ENCODE results near the gene CMC2. TPM values are rescaled to one million over a fixed set of nuclear protein-coding genes. Genes with fewer than 3 reads are reported as not detected.

Gene CMC2
- total RNA-seq, 2 donors from 2014 or later, result 20.5 to 61.7 TPM

DNA sequence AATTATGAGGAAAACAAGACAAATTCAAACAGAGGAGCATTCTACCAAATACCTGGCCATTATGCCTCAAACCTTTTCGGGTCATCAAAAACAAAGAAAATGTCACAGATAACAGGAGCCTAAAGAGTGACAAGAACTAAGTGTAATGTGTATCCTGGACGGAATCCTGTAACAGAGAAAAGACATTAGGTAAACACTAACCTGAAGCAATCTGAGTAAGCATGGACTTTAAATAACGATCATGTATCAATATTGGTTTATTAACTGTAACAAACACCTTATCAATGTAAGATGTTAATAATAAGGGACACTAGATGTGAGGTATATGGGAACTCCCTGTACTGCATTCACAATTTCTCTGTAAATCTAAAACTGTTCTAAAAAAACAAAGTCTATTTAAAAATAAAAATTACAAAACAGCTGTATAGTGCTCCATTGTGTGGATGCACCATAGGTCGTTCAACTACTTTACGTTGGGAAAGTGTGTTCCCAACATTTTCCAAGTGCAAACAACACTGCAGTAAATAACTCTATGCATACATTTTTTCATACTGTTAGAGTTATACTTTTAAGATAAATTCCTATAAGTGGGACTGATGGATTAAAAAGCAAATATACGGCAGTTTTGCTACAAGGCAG is 14.8 kb downstream of the CMC2 start:
- no peak overlapping the region for H3K27ac ChIP-seq
- DNase-seq (ENCODE audit: low spot score) (no peak), ATAC-seq (ENCODE audit: insufficient number of reproducible peaks, low FRiP score, low read depth) (no peak)
- no peaks in the 10 kb centered on the region for H3K4me1 ChIP-seq (ENCODE audit: control insufficient read depth in 1 of 2, low read depth in 2 of 2)
- TF ChIP-seq, protein P1, sequence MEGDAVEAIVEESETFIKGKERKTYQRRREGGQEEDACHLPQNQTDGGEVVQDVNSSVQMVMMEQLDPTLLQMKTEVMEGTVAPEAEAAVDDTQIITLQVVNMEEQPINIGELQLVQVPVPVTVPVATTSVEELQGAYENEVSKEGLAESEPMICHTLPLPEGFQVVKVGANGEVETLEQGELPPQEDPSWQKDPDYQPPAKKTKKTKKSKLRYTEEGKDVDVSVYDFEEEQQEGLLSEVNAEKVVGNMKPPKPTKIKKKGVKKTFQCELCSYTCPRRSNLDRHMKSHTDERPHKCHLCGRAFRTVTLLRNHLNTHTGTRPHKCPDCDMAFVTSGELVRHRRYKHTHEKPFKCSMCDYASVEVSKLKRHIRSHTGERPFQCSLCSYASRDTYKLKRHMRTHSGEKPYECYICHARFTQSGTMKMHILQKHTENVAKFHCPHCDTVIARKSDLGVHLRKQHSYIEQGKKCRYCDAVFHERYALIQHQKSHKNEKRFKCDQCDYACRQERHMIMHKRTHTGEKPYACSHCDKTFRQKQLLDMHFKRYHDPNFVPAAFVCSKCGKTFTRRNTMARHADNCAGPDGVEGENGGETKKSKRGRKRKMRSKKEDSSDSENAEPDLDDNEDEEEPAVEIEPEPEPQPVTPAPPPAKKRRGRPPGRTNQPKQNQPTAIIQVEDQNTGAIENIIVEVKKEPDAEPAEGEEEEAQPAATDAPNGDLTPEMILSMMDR (IDR thresholded peaks at IDR 0.05), result no peak
- H3K9me3 ChIP-seq, result no peaks in the 10 kb centered on the region
- no peaks in the 10 kb centered on the region for H3K36me3 ChIP-seq
- H3K4me3 ChIP-seq, result no peak overlapping the region
- no peaks in the 10 kb centered on the region for H3K27me3 ChIP-seq (replicated peaks; ENCODE audit: insufficient read depth)

DNA sequence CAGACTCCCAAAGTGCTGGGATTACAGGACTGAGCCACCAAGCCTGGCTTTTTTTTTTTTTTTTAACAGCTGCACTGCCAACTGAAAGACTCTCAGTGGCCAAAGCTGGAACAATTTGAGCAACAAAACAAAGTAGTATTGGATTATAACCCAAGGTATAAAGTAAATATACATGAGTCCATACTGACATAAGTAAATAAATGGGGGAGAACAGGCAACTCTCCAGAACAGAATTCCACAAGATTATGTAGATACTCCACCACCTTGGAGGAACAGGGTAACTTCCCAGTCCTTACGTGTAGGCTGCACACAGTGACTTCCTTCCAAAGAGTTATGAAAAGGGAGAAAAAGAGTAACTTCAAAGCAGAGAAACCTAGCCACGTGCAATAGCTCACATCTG is 15.7 kb downstream of the CMC2 start:
- Histone ChIP-seq H3K9me3 (no peaks in the 10 kb centered on the region), H3K27ac (no peak overlapping the region), H3K36me3 (no peaks in the 10 kb centered on the region), H3K27me3 (replicated peaks; ENCODE audit: insufficient read depth) (no peaks in the 10 kb centered on the region), H3K4me1 (ENCODE audit: control insufficient read depth in 1 of 2, low read depth in 2 of 2) (no peaks in the 10 kb centered on the region), H3K4me3 (no peak overlapping the region)
- TF ChIP-seq, protein P1 (IDR thresholded peaks at IDR 0.05), result no peak
- ATAC-seq (ENCODE audit: insufficient number of reproducible peaks, low FRiP score, low read depth), result no peak
- DNase-seq (ENCODE audit: low spot score), result no peak

DNA sequence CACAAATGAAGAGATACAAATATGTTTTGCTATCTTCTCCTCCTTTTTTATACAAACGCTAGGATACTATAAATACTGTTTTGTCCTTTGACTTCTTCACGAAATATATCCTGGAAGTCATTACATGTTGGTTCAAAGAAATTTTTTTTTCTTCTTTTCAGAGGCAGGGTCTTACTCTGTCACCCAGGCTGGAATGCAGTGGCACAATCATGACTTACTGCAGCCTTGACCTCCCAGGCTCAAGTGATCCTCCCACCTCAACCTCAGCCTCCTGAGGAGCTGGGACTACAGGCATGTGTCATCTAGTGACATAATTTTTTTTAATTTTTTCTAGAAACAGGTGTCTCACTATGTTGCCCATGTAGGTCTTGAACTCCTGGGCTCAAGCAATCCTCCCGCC is 16.1 kb downstream of the CMC2 start:
- Histone ChIP-seq H3K36me3 (no peaks in the 10 kb centered on the region), H3K9me3 (no peaks in the 10 kb centered on the region), H3K4me3 (no peak overlapping the region), H3K27ac (no peak overlapping the region), H3K27me3 (replicated peaks; ENCODE audit: insufficient read depth) (no peaks in the 10 kb centered on the region), H3K4me1 (ENCODE audit: control insufficient read depth in 1 of 2, low read depth in 2 of 2) (no peaks in the 10 kb centered on the region)
- no peak for ATAC-seq (ENCODE audit: insufficient number of reproducible peaks, low FRiP score, low read depth)
- DNase-seq (ENCODE audit: low spot score), result no peak
- TF ChIP-seq, protein P1 (IDR thresholded peaks at IDR 0.05), result no peak

DNA sequence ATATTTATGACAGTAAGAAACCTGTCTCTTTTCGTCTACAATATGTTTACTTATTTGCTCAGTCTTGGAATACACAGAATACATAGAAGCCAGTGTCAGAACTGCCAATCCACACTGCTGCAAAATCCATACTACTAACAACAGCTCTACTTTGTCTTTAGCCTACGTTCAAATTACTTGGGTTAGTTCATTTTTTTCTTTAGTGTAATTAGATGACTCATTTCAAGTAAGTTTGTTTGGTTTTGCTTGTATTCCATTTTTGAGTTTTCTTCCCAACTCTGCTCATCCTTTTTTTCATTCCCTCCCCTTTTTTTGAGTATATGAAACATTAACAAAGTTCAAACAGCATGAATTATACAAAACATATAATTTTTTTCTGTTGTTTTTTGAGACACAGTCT is 16.9 kb downstream of the CMC2 start:
- DNase-seq (ENCODE audit: low spot score) (no peak), ATAC-seq (ENCODE audit: insufficient number of reproducible peaks, low FRiP score, low read depth) (no peak)
- TF ChIP-seq, protein P1 (IDR thresholded peaks at IDR 0.05), result no peak
- H3K27ac ChIP-seq, result no peak overlapping the region
- H3K4me3 ChIP-seq, result no peak overlapping the region
- no peaks in the 10 kb centered on the region for H3K9me3 ChIP-seq
- no peaks in the 10 kb centered on the region for H3K4me1 ChIP-seq (ENCODE audit: control insufficient read depth in 1 of 2, low read depth in 2 of 2)
- no peaks in the 10 kb centered on the region for H3K36me3 ChIP-seq
- H3K27me3 ChIP-seq (replicated peaks; ENCODE audit: insufficient read depth), result no peaks in the 10 kb centered on the region

DNA sequence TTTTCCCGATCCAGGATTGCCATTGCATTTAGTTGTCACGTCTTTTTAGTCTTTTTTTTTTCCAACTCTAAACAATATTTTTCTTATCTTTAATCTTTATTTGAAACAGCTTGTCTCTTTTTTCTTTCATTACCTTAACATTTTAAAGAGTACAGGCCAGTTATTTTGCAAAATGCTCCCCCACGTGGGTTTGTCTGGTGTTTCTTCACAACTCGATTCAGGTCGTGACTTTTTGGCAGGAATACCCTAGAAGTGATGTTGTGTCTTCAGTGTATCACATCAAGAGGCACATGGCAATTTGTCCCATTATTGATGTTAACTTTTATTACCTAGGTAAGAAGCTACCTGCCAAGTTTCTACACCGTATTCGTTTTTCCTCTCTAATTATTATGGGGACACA is 17.9 kb downstream of the CMC2 start:
- H3K27me3 ChIP-seq (replicated peaks; ENCODE audit: insufficient read depth), result no peaks in the 10 kb centered on the region
- TF ChIP-seq, protein P1 (IDR thresholded peaks at IDR 0.05), result no peak
- no peaks in the 10 kb centered on the region for H3K4me1 ChIP-seq (ENCODE audit: control insufficient read depth in 1 of 2, low read depth in 2 of 2)
- H3K9me3 ChIP-seq, result no peaks in the 10 kb centered on the region
- DNase-seq (ENCODE audit: low spot score), result no peak
- H3K4me3 ChIP-seq, result no peak overlapping the region
- no peak overlapping the region for H3K27ac ChIP-seq
- no peaks in the 10 kb centered on the region for H3K36me3 ChIP-seq
- ATAC-seq (ENCODE audit: insufficient number of reproducible peaks, low FRiP score, low read depth), result no peak

Measured in thoracic aorta (tissue), 2 donors.